K562 (cell line): ENCODE data around the gene AGPAT1. TPM values are rescaled to one million over a fixed set of nuclear protein-coding genes. Genes with fewer than 3 reads are reported as not detected.

Experiments used
- CBX8 ChIP-seq: fragments of 200-600 bp; sonication (generic); IDR thresholded peaks from 2 replicates; pipeline ENCODE4 v1.6.1; 2012; ENCODE audit warnings: borderline replicate concordance, mixed run types, low read depth, mild to moderate bottlenecking, moderate library complexity, mixed read lengths, low read length, control low read depth, inconsistent platforms; ENCODE audit not compliant: poor library complexity, severe bottlenecking; ENCODE audit errors: extremely low read depth
- DACH1 ChIP-seq: fragments of 450-650 bp; IDR thresholded peaks from 2 replicates; pipeline ENCODE4 v1.6.1; 2018; ENCODE audit not compliant: partially characterized antibody
- EP400 ChIP-seq: fragments of 450-650 bp; IDR thresholded peaks from 2 replicates; pipeline ENCODE4 v1.6.1; 2017; ENCODE audit warnings: antibody characterized with exemption, mild to moderate bottlenecking, moderate library complexity
- FOXJ3 ChIP-seq: sonication (generic); formaldehyde crosslinking; IDR thresholded peaks from 2 replicates; pipeline ENCODE4 v1.4.0; 2020; ENCODE audit warnings: mild to moderate bottlenecking, missing genetic modification reagents
- HSF4 ChIP-seq: fragments of 250-450 bp; sonication (Bioruptor Pico); IDR thresholded peaks from 2 replicates; pipeline ENCODE4 v2.1.2; 2022; ENCODE audit warnings: mild to moderate bottlenecking, moderate library complexity, borderline replicate concordance
- KHSRP ChIP-seq: fragments of 450-650 bp; IDR thresholded peaks from 2 replicates; pipeline ENCODE4 v1.6.1; 2017
- KLF1 ChIP-seq: fragments of 450-650 bp; IDR thresholded peaks from 2 replicates; pipeline ENCODE4 v1.6.1; 2016; ENCODE audit warnings: missing genetic modification characterization, missing compliant biosample characterization
- LCOR ChIP-seq: sonication (generic); formaldehyde crosslinking; IDR thresholded peaks from 2 replicates; pipeline ENCODE4 v1.8.0; 2022; ENCODE audit warnings: mild to moderate bottlenecking, missing genetic modification reagents
- NR2C1 ChIP-seq, 2 experiments: fragments of 450-650 bp; IDR thresholded peaks; 2 replicates each; pipeline ENCODE4 v1.6.1; 2017; ENCODE audit warnings: mild to moderate bottlenecking in 2 of 2, antibody characterized with exemption in 1 of 2, inconsistent platforms in 1 of 2, missing compliant biosample characterization in 1 of 2, missing genetic modification characterization in 1 of 2
- PHF8 ChIP-seq: fragments of 200-600 bp; sonication (generic); IDR thresholded peaks from 2 replicates; pipeline ENCODE4 v1.6.1; 2012; ENCODE audit warnings: mixed run types, mild to moderate bottlenecking, inconsistent platforms, low read length, moderate library complexity, borderline replicate concordance
- RBM14 ChIP-seq: fragments of 200-400 bp; formaldehyde crosslinking; IDR thresholded peaks from 2 replicates; pipeline ENCODE4 v1.6.1; 2018; ENCODE audit warnings: low read depth, mild to moderate bottlenecking, low read length, moderate library complexity, borderline replicate concordance; ENCODE audit not compliant: insufficient read depth
- RCOR1 ChIP-seq, 2 experiments: IDR thresholded peaks; 2 replicates each; pipeline ENCODE4 v1.6.1; 2012; ENCODE audit warnings: low read depth in 2 of 2, low read length in 2 of 2, borderline replicate concordance in 1 of 2, improper control_type of control experiment in 1 of 2
- SAFB ChIP-seq: fragments of 200-400 bp; formaldehyde crosslinking; IDR thresholded peaks from 2 replicates; pipeline ENCODE4 v1.6.1; 2017; ENCODE audit warnings: low read depth, low read length, borderline replicate concordance
- SIN3B ChIP-seq: fragments of 450-650 bp; IDR thresholded peaks from 2 replicates; pipeline ENCODE4 v1.6.1; 2017; ENCODE audit warnings: low read depth, mild to moderate bottlenecking, moderate library complexity
- SMAD3 ChIP-seq: fragments of 450-650 bp; formaldehyde crosslinking; conservative IDR thresholded peaks from 2 replicates; pipeline ENCODE4 v1.4.0; 2020; ENCODE audit warnings: mild to moderate bottlenecking
- SMARCB1 ChIP-seq: IDR thresholded peaks from 2 replicates; pipeline ENCODE4 v1.6.1; 2011; ENCODE audit warnings: improper control_type of control experiment, low read depth; ENCODE audit not compliant: insufficient read length
- STAT5B ChIP-seq: fragments of 250-450 bp; sonication (Bioruptor Pico); IDR thresholded peaks from 2 replicates; pipeline ENCODE4 v1.8.0; 2021; ENCODE audit warnings: mild to moderate bottlenecking, inconsistent platforms
- STAT6 ChIP-seq: sonication (generic); formaldehyde crosslinking; IDR thresholded peaks from 2 replicates; pipeline ENCODE4 v1.8.1; 2023; ENCODE audit warnings: mild to moderate bottlenecking, missing genetic modification reagents
- TAF1 ChIP-seq: IDR thresholded peaks from 2 replicates; pipeline ENCODE4 v1.6.1; 2011; ENCODE audit warnings: mild to moderate bottlenecking, low read length, moderate library complexity; ENCODE audit not compliant: insufficient read depth, control insufficient read depth, severe bottlenecking; ENCODE audit errors: extremely low read depth
- TAF15 ChIP-seq: fragments of 200-400 bp; formaldehyde crosslinking; IDR thresholded peaks from 2 replicates; pipeline ENCODE4 v1.6.1; 2017; ENCODE audit warnings: mild to moderate bottlenecking, low read depth, low read length, moderate library complexity
- TAF9B ChIP-seq: fragments of 450-650 bp; IDR thresholded peaks from 2 replicates; pipeline ENCODE4 v1.6.1; 2018; ENCODE audit warnings: mild to moderate bottlenecking; ENCODE audit not compliant: partially characterized antibody
- ZFX ChIP-seq: sonication (generic); formaldehyde crosslinking; IDR thresholded peaks from 2 replicates; pipeline ENCODE4 v1.8.0; 2022; ENCODE audit warnings: mild to moderate bottlenecking, missing genetic modification reagents, moderate library complexity
- ZNF217 ChIP-seq: sonication (generic); formaldehyde crosslinking; IDR thresholded peaks from 2 replicates; pipeline ENCODE4 v1.8.0; 2022; ENCODE audit warnings: mild to moderate bottlenecking, missing genetic modification reagents
- ZNF24 ChIP-seq: fragments of 450-650 bp; IDR thresholded peaks from 2 replicates; pipeline ENCODE4 v1.6.1; 2016
- ZNF583 ChIP-seq: fragments of 250-450 bp; sonication (Bioruptor Pico); IDR thresholded peaks from 2 replicates; pipeline ENCODE4 v1.4.0; 2020
- ZNF785 ChIP-seq: fragments of 250-450 bp; sonication (Bioruptor Pico); IDR thresholded peaks from 2 replicates; pipeline ENCODE4 v1.4.0; 2020; ENCODE audit warnings: mild to moderate bottlenecking
- polyA plus RNA-seq, 8 experiments: library from polyadenylated mRNA; depleted of rRNA in 4 of 8; stranded (reverse) in 5 of 8; unstranded in 3 of 8; fragments of >200 nt; fragmentation: Nextera tagmentation in 2 of 8; fragmentation: Illumina TruSeq in 1 of 8; extraction: Ambion mirVana in 2 of 8; extraction: Trizol in 1 of 8; gene quantifications; 2 replicates each; pipeline versions ENCODE4 v1.2.1 to v1.2.3, GENCODE V29; 2011 to 2014; ENCODE audit warnings: inconsistent platforms in 1 of 8, missing spikeins in 1 of 8
- total RNA-seq, 7 experiments: library from RNA; depleted of rRNA in 6 of 7; stranded (reverse); fragments of >200 nt in 6 of 7; fragmentation: Illumina TruSeq in 2 of 7; extraction: Trizol in 2 of 7; gene quantifications; 2 replicates each; pipeline versions ENCODE4 v1.2.1 to v1.2.3, GENCODE V29; 2011 to 2021; ENCODE audit warnings: low replicate concordance in 1 of 7
- TF ChIP-seq, protein P1 (sequence below): fragments of 450-650 bp; conservative IDR thresholded peaks from 2 replicates; pipeline ENCODE4 v1.6.1; 2016; ENCODE audit warnings: missing genetic modification characterization, low read depth, mild to moderate bottlenecking, control low read depth, missing compliant biosample characterization

AGPAT1 gene
- total and polyA plus RNA-seq, 9 of the 15 experiments (the other 6 are each of a cell fraction or from before 2014, with no cell fraction given): 37.9 to 176 (median 69.4) TPM

GRCh38 chr6:32216285-32216684 is 40.4 kb upstream of the AGPAT1 start (continued):
- TF ChIP-seq, protein P1, sequence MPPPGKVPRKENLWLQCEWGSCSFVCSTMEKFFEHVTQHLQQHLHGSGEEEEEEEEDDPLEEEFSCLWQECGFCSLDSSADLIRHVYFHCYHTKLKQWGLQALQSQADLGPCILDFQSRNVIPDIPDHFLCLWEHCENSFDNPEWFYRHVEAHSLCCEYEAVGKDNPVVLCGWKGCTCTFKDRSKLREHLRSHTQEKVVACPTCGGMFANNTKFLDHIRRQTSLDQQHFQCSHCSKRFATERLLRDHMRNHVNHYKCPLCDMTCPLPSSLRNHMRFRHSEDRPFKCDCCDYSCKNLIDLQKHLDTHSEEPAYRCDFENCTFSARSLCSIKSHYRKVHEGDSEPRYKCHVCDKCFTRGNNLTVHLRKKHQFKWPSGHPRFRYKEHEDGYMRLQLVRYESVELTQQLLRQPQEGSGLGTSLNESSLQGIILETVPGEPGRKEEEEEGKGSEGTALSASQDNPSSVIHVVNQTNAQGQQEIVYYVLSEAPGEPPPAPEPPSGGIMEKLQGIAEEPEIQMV (tag): 0 out of 2 replicates have a peak, but pooled peaks have one; percentile 20
- TF ChIP-seq SMARCB1 (no peak), TAF9B (no peak), KLF1 (tag) (0 out of 2 replicates have a peak, but pooled peaks have one; percentile 45), EP400 (no peak), TAF15 (no peak), ZNF785 (CRISPR knock-in tag) (no peak), HSF4 (CRISPR knock-in tag) (0 out of 2 replicates have a peak, but pooled peaks have one; percentile 23), TAF1 (no peak), ZNF24 (no peak), STAT6 (CRISPR knock-in tag) (no peak), KHSRP (no peak), RBM14 (no peak), ZNF583 (peak; percentile 51; the same call in 1 of the 2 replicates), RCOR1 (IDR thresholded peaks at IDR 0.05; ENCODE audit: borderline replicate concordance in 1 of 2, low read depth in 2 of 2, low read length in 2 of 2) (peak in 1 of 2 experiments; percentile 63; a peak in 1 of 4 replicates), DACH1 (no peak), CBX8 (no peak), SMAD3 (CRISPR knock-in tag) (peak; percentile 66; the same call in 1 of the 2 replicates), PHF8 (no peak), NR2C1 (IDR thresholded peaks at IDR 0.05) (no peak), NR2C1 (tag; IDR thresholded peaks at IDR 0.05) (0 out of 2 replicates have a peak, but pooled peaks have one; percentile 40), SAFB (no peak), ZFX (CRISPR knock-in tag) (no peak), ZNF217 (CRISPR knock-in tag) (no peak), SIN3B (no peak), FOXJ3 (CRISPR knock-in tag) (no peak), LCOR (no peak), STAT5B (CRISPR knock-in tag) (no peak)
